PFSK-1 (cell line): ENCODE data around the gene LRRC55. TPM values are rescaled to one million over a fixed set of nuclear protein-coding genes. Genes with fewer than 3 reads are reported as not detected.

Experiments
- FOXP2 ChIP-seq: optimal IDR thresholded peaks from 2 replicates; pipeline ENCODE3; 2011; ENCODE audit warnings: borderline replicate concordance, control low read depth, inconsistent platforms; ENCODE audit not compliant: insufficient read depth; ENCODE audit errors: extremely low read length, extremely low read depth
- POLR2AphosphoS5 ChIP-seq: IDR thresholded peaks from 2 replicates; pipeline ENCODE4 v1.6.1; 2012; ENCODE audit warnings: low read depth, mild to moderate bottlenecking, control low read depth, low read length, moderate library complexity
- SIN3A ChIP-seq: IDR thresholded peaks from 2 replicates; pipeline ENCODE4 v1.6.1; 2012; ENCODE audit warnings: mild to moderate bottlenecking, low read length, moderate library complexity, borderline replicate concordance; ENCODE audit not compliant: insufficient read depth
- TAF1 ChIP-seq: IDR thresholded peaks from 2 replicates; pipeline ENCODE4 v1.6.1; 2012; ENCODE audit warnings: low read length, control low read depth, borderline replicate concordance; ENCODE audit not compliant: insufficient read depth
- polyA plus RNA-seq: library from polyadenylated mRNA; unstranded; fragments of >200 nt; gene quantifications from one replicate; pipeline ENCODE4 v1.2.1, GENCODE V29; 2012; ENCODE audit warnings: low read depth, missing spikeins; ENCODE audit not compliant: insufficient read length
- TF ChIP-seq, protein P1 (sequence below), 2 experiments: IDR thresholded peaks; 2 replicates each; pipeline versions ENCODE4 v1.6.1 to v1.8.0; 2011 to 2012; ENCODE audit warnings: low read depth in 2 of 2, low read length in 2 of 2, control low read depth in 1 of 2, inconsistent platforms in 1 of 2, mild to moderate bottlenecking in 1 of 2, moderate library complexity in 1 of 2; ENCODE audit not compliant: insufficient read depth in 1 of 2

LRRC55 gene, protein sequence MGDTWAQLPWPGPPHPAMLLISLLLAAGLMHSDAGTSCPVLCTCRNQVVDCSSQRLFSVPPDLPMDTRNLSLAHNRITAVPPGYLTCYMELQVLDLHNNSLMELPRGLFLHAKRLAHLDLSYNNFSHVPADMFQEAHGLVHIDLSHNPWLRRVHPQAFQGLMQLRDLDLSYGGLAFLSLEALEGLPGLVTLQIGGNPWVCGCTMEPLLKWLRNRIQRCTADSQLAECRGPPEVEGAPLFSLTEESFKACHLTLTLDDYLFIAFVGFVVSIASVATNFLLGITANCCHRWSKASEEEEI
- not detected for polyA plus RNA-seq

DNA sequence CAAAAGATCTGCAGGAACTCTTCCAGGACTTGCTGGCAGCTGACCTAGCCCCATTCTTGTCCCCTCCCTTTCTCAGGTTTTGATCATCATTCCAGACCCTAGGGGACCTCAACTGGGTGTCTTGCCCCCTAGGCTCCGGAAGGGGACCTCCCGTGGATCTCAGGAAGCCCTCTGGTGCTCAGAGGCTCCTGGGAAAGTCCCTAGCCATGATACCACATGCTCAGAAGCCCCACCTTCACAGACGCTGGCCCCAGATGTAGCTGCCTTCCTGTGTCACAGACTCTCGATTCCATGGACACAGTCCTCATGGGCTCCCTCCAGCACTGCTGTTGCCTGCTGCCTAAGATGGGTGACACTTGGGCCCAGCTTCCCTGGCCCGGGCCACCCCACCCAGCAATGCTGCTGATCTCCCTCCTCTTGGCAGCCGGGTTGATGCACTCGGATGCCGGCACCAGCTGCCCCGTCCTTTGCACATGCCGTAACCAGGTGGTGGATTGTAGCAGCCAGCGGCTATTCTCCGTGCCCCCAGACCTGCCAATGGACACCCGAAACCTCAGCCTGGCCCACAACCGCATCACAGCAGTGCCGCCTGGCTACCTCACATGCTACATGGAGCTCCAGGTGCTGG is at the start of gene LRRC55:
Gene LRRC55, plus strand, starts transcription at position 276 of the 628 bp plus-strand sequence. Its CDS starts 70 bp downstream, at position 346.
- TF ChIP-seq, protein P1, sequence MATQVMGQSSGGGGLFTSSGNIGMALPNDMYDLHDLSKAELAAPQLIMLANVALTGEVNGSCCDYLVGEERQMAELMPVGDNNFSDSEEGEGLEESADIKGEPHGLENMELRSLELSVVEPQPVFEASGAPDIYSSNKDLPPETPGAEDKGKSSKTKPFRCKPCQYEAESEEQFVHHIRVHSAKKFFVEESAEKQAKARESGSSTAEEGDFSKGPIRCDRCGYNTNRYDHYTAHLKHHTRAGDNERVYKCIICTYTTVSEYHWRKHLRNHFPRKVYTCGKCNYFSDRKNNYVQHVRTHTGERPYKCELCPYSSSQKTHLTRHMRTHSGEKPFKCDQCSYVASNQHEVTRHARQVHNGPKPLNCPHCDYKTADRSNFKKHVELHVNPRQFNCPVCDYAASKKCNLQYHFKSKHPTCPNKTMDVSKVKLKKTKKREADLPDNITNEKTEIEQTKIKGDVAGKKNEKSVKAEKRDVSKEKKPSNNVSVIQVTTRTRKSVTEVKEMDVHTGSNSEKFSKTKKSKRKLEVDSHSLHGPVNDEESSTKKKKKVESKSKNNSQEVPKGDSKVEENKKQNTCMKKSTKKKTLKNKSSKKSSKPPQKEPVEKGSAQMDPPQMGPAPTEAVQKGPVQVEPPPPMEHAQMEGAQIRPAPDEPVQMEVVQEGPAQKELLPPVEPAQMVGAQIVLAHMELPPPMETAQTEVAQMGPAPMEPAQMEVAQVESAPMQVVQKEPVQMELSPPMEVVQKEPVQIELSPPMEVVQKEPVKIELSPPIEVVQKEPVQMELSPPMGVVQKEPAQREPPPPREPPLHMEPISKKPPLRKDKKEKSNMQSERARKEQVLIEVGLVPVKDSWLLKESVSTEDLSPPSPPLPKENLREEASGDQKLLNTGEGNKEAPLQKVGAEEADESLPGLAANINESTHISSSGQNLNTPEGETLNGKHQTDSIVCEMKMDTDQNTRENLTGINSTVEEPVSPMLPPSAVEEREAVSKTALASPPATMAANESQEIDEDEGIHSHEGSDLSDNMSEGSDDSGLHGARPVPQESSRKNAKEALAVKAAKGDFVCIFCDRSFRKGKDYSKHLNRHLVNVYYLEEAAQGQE (IDR thresholded peaks at IDR 0.05; ENCODE audit: insufficient read depth in 1 of 2, low read depth in 2 of 2, low read length in 2 of 2) = no peak
- TF ChIP-seq SIN3A = no peak
- no peak for TF ChIP-seq TAF1
- TF ChIP-seq POLR2AphosphoS5 = no peak
- no peak for TF ChIP-seq FOXP2

DNA sequence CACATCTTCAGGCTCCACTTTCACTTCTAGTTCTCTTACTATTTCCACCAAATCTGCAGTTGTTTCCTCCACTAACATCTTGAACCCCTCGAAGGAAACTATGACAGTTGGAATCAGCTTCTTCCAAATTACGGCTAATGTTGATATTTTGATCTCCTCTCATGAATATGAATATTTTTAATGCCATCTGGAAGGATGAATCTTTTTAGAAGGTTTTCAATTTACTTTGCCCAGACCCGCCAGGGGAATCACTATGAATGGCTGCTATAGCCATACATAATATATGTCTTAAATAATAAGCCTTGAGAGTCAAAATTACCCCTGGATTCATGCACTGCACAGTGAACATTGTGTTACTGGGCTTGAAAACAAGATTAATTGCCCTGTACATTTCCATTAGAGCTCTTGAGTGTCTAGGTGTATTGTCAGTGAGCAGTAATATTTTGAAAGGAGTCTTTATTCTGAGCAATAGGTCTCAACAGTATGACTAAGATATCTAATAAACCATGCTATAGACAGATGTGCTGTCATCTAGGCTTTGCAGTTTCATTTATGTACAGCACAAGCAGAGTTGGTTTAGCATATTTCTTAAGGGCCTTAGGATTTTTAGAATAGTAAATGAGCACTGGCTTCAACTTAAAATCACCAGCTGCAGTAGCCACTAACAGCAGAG is 48.3 kb upstream of the LRRC55 start:
- TF ChIP-seq TAF1 (no peak), SIN3A (no peak), FOXP2 (no peak)

DNA sequence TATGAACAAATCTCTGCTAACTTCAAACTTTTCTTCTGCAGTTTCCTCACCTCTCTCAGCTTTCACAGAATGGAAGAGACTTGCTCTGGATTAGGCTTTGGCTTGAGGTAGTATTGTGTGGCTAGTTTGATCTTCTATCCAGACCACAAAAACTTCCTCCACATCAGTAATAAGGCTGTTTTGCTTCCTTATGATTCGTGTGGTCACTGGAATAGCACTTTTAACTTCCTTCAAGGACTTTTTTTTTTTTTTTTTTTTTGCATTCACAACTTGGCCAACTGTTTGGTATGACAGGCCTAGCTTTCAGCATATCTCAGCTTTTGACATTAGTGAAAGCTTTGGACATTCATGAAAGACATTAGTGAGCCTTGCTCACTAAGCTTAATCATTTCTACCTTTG is 47.5 kb upstream of the LRRC55 start:
- TF ChIP-seq TAF1 = no peak
- TF ChIP-seq SIN3A = no peak
- TF ChIP-seq, protein P1 (IDR thresholded peaks at IDR 0.05; ENCODE audit: insufficient read depth in 1 of 2, low read depth in 2 of 2, low read length in 2 of 2) = no peak
- TF ChIP-seq FOXP2 = no peak

DNA sequence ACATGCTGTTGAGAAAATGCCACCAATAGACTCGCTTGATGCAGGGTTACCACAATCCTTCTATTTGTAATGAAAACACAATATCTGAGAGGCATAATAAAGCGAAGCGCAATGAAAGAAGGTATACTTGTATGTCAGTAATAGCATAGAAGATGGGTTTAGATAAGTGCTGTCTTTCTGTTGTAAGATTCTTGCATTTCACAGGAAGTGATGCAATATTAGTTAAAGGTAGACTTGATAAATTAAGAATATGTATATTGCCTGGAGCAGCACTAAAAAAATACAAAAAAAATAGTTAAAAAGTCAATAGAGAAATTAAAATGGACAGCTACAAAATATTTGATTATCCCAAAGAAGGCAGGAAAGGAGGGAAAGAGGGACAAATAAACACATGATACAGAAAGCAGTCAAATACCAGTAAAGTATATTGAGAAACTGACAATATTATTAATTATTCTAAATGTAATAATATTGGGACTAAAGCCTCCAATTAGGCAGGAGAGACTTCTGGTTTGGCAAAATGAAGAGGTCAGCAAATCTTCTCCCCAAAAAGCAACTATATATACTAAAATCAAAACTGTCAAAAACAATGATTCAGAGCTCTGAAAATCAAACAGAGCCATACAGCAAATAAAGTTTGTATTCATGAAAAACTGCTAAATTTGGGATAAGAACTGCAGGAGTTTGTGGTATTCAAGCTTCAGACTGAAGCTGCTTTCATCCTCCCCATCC is 46.6 kb upstream of the LRRC55 start:
- TF ChIP-seq, protein P1 (IDR thresholded peaks at IDR 0.05; ENCODE audit: insufficient read depth in 1 of 2, low read depth in 2 of 2, low read length in 2 of 2) = no peak
- TF ChIP-seq FOXP2 (no peak), TAF1 (no peak), POLR2AphosphoS5 (no peak), SIN3A (no peak)

DNA sequence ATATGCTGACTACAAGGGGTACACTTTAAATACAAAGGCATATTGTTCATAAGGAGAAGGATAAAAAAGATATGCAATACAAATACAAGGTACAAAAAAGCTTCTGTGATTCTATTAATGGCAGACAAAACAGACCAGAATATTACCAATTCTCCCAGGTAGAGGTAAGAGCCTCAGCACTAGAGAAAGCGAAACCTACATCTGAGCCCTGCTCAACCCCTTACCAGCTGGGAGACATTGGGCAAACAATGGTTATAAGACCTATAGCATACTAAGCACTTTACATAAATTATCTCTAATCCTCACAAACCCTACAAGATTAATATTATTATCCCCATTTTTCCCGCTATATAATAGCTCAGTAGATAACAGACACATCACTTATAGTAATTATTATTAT is 41.2 kb upstream of the LRRC55 start:
- TF ChIP-seq, protein P1 (IDR thresholded peaks at IDR 0.05; ENCODE audit: insufficient read depth in 1 of 2, low read depth in 2 of 2, low read length in 2 of 2) = no peak
- TF ChIP-seq SIN3A (no peak), TAF1 (no peak), POLR2AphosphoS5 (no peak), FOXP2 (no peak)
